B cell (primary cell): Measurements from ENCODE around the gene PITPNM3. TPM values are rescaled to one million over a fixed set of nuclear protein-coding genes. Genes with fewer than 3 reads are reported as not detected.

Experiments
- ATAC-seq: fragments of 200-7000 bp; cut with Tn5 transposase; one replicate; pipeline ENCODE4 v1.10.0; 2021; ENCODE audit warnings: low read depth, mild to moderate bottlenecking, moderate number of reproducible peaks, moderate library complexity
- CTCF ChIA-PET: fragments of 350-600 bp; sonication (Branson Sonifier 250); formaldehyde crosslinking; loops from one replicate; lab custom pipeline; 2021; ENCODE audit warnings: antibody characterized with exemption, inconsistent platforms; lab: Charles Lee
- POLR2A ChIA-PET: fragments of 350-600 bp; sonication (Branson Sonifier 250); formaldehyde crosslinking; loops from one replicate; lab custom pipeline; 2021; ENCODE audit warnings: antibody characterized with exemption; lab: Charles Lee
- DNase-seq: peaks from one replicate; pipeline ENCODE4 v3.0.0; 2013
- H2AFZ ChIP-seq: 2 replicates; pipeline ENCODE4 v1.6.1; 2012; ENCODE audit warnings: mild to moderate bottlenecking, low read depth, low read length; ENCODE audit not compliant: insufficient read depth, poor library complexity, severe bottlenecking
- H3K27ac ChIP-seq, 2 donors: 1 replicate in 1 of 2; 2 replicates in 1 of 2; pipeline ENCODE4 v1.5.1; 2012 to 2013; ENCODE audit warnings: low read length in 2 of 2, mild to moderate bottlenecking in 2 of 2, moderate library complexity in 1 of 2
- H3K27me3 ChIP-seq, 4 experiments: fragments of 200-600 bp in 1 of 4; sonication (generic) in 1 of 4; replicated peaks in 1 of 4; 1 replicate in 2 of 4; 2 replicates in 2 of 4; pipeline versions ENCODE4 v1.6.1 to v1.7.0; 2013 to 2016; ENCODE audit warnings: low read length in 3 of 4, mild to moderate bottlenecking in 2 of 4, mixed read lengths in 1 of 4, moderate library complexity in 1 of 4; ENCODE audit not compliant: insufficient read depth in 4 of 4, control insufficient read depth in 3 of 4; ENCODE audit errors: control extremely low read depth in 1 of 4
- H3K36me3 ChIP-seq, 2 experiments: replicated peaks in 1 of 2; 1 replicate in 1 of 2; 2 replicates in 1 of 2; pipeline versions ENCODE4 v1.6.1 to v1.7.1; 2013; ENCODE audit warnings: low read length in 1 of 2; ENCODE audit not compliant: insufficient read depth in 2 of 2, control insufficient read depth in 1 of 2; ENCODE audit errors: control extremely low read depth in 1 of 2, extremely low read depth in 1 of 2
- H3K4me1 ChIP-seq, 2 donors: fragments of 200-600 bp in 1 of 2; sonication (generic) in 1 of 2; 1 replicate in 1 of 2; 2 replicates in 1 of 2; pipeline versions ENCODE4 v1.5.1 to v1.6.1; 2013 to 2017; ENCODE audit warnings: low read length in 2 of 2; ENCODE audit not compliant: control insufficient read depth in 2 of 2, insufficient read depth in 2 of 2
- H3K4me2 ChIP-seq: replicated peaks from 2 replicates; pipeline ENCODE3; 2012; ENCODE audit warnings: mild to moderate bottlenecking, low read depth, low read length; ENCODE audit not compliant: poor library complexity, severe bottlenecking
- H3K4me3 ChIP-seq, 5 experiments: fragments of 200-600 bp in 1 of 5; sonication (generic) in 1 of 5; 1 replicate in 3 of 5; 2 replicates in 2 of 5; pipeline versions ENCODE4 v1.5.1 to v1.7.0; 2011 to 2016; ENCODE audit warnings: low read length in 4 of 5, mild to moderate bottlenecking in 4 of 5, low read depth in 2 of 5, control low read depth in 1 of 5, moderate library complexity in 1 of 5; ENCODE audit not compliant: insufficient read depth in 1 of 5; ENCODE audit errors: control extremely low read depth in 1 of 5, extremely low read depth in 1 of 5
- H3K79me2 ChIP-seq: fragments of 200-600 bp; sonication (generic); one replicate; pipeline ENCODE4 v1.6.0; 2016; ENCODE audit warnings: low read length; ENCODE audit not compliant: control insufficient read depth, insufficient read depth
- H3K9ac ChIP-seq: fragments of 200-600 bp; sonication (generic); 2 replicates; pipeline ENCODE4 v1.6.1; 2017; ENCODE audit warnings: mild to moderate bottlenecking, low read length, moderate library complexity
- H3K9me3 ChIP-seq, 3 donors: one replicate each; pipeline versions ENCODE4 v1.6.1 to v1.7.1; 2013; ENCODE audit warnings: low read length in 2 of 3; ENCODE audit not compliant: control insufficient read depth in 2 of 3, insufficient read depth in 1 of 3; ENCODE audit errors: control extremely low read depth in 1 of 3
- H4K20me1 ChIP-seq: 2 replicates; pipeline ENCODE4 v1.6.0; 2012; ENCODE audit warnings: mild to moderate bottlenecking, low read length; ENCODE audit not compliant: insufficient read depth, control insufficient read depth, poor library complexity, severe bottlenecking
- H3K27ac Mint-ChIP-seq: one replicate; pipeline ENCODE4 v1.8.0; 2021; ENCODE audit warnings: mixed read lengths
- H3K27me3 Mint-ChIP-seq: one replicate; pipeline ENCODE4 v1.8.0; 2021; ENCODE audit warnings: mixed read lengths
- H3K4me1 Mint-ChIP-seq: one replicate; pipeline ENCODE4 v1.8.0; 2021; ENCODE audit warnings: mixed read lengths
- H3K4me3 Mint-ChIP-seq: one replicate; pipeline ENCODE4 v1.8.0; 2021; ENCODE audit warnings: mixed read lengths
- H3K9me3 Mint-ChIP-seq: one replicate; pipeline ENCODE4 v1.8.0; 2022; ENCODE audit warnings: mixed read lengths; ENCODE audit not compliant: insufficient read depth
- EZH2 ChIP-seq: IDR thresholded peaks from 2 replicates; pipeline ENCODE4 v1.6.1; 2012; ENCODE audit warnings: borderline replicate concordance, low read depth, mild to moderate bottlenecking, moderate library complexity, low read length; ENCODE audit not compliant: insufficient read depth, poor library complexity, severe bottlenecking
- WGBS: methylation state at CpG from one replicate; pipeline ENCODE4 v1.1.5; 2013; ENCODE audit warnings: missing lambda C conversion rate; ENCODE audit not compliant: insufficient coverage; 5-methylcytosine and 5-hydroxymethylcytosine counted together
- intact Hi-C: fragments of 100-400 bp; cut with micrococcal nuclease; formaldehyde crosslinking; loops from one replicate; pipeline ENCODE4 v1.10.0; 2022
- polyA plus RNA-seq: library from polyadenylated mRNA; depleted of rRNA; stranded (reverse); fragments of >200 nt; gene quantifications from 2 replicates; pipeline ENCODE4 v1.2.3, GENCODE V29; 2012
- total RNA-seq, 2 donors: library from RNA; stranded (reverse); fragments of 120-200 nt in 1 of 2; gene quantifications; 1 replicate in 1 of 2; 2 replicates in 1 of 2; pipeline versions ENCODE4 v1.2.3 to v1.2.4, GENCODE V29; 2013 to 2022
- TF ChIP-seq, protein P1 (sequence below): fragments of 200-600 bp; IDR thresholded peaks from one replicate; pipeline ENCODE4 v1.8.0; 2022; ENCODE audit warnings: antibody characterized with exemption, mild to moderate bottlenecking

The PITPNM3 gene
- total and polyA plus RNA-seq, 2 donors (not counting 1 experiment from before 2014, with no cell fraction given), result 0.31 to 0.49 TPM

DNA sequence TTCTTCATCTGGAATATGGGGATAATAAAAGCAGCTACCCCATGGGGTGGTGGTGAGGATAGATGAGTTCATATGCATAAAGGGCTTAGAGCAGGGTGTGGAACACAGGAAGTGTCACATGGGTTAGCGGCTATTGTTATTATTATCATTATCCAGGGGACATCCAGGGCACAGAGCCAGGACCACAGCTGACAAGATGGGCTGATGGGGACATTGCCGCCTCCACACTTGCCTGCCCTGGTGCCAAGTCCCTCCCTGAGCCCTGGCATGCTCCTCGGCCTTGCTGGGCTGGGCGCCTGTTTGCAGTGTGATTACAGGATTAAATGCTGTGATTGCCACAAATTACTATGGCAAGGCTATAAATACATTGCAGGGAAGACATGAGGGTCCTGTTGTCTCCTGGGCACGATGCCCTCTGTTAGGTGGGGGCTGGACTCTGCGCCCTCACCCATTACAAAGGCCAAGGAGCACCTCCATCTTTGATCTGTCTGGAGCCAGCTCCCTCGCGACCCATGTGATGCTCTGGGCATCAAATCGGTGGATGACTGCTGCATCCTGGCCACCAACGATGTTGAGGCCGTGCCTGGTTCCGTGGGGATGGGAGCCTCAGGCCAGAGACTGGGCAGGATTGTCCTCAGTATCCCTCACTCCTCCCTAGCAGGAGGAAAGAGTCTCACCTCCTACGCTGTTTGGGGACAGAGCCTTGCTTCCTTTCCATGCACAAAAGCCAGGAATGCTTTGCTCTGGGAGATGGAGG is 68.9 kb downstream of the PITPNM3 start:
- 82% methylated on average over 10 of the region's 13 CpGs for WGBS
- Histone ChIP-seq H3K4me2 (no peak overlapping the region), H3K27ac (no peak overlapping the region), H3K4me3 (no peak overlapping the region), H3K79me2 (no peaks in the 10 kb centered on the region), H3K9me3 (no peaks in the 10 kb centered on the region), H2AFZ (no peak overlapping the region), H4K20me1 (no peaks in the 10 kb centered on the region), H3K4me1 (no peaks in the 10 kb centered on the region), H3K27me3 (peaks cover 0 to 11% (median 0%) of the 10 kb centered on the region in 4 experiments), H3K9ac (no peak overlapping the region), H3K36me3 (no peaks in the 10 kb centered on the region)
- ChIA-PET POLR2A (no interaction called here), CTCF (no interaction called here)
- no peaks in the 10 kb centered on the region for H3K9me3 Mint-ChIP-seq
- intact Hi-C loops, result no loop called here
- H3K4me1 Mint-ChIP-seq, result no peaks in the 10 kb centered on the region
- no peak for TF ChIP-seq EZH2
- TF ChIP-seq, protein P1, sequence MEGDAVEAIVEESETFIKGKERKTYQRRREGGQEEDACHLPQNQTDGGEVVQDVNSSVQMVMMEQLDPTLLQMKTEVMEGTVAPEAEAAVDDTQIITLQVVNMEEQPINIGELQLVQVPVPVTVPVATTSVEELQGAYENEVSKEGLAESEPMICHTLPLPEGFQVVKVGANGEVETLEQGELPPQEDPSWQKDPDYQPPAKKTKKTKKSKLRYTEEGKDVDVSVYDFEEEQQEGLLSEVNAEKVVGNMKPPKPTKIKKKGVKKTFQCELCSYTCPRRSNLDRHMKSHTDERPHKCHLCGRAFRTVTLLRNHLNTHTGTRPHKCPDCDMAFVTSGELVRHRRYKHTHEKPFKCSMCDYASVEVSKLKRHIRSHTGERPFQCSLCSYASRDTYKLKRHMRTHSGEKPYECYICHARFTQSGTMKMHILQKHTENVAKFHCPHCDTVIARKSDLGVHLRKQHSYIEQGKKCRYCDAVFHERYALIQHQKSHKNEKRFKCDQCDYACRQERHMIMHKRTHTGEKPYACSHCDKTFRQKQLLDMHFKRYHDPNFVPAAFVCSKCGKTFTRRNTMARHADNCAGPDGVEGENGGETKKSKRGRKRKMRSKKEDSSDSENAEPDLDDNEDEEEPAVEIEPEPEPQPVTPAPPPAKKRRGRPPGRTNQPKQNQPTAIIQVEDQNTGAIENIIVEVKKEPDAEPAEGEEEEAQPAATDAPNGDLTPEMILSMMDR, result no peak
- no peak overlapping the region for H3K4me3 Mint-ChIP-seq
- peaks cover 37% of the 10 kb centered on the region for H3K27me3 Mint-ChIP-seq
- DNase-seq (no peak), ATAC-seq (no peak)
- no peak overlapping the region for H3K27ac Mint-ChIP-seq

DNA sequence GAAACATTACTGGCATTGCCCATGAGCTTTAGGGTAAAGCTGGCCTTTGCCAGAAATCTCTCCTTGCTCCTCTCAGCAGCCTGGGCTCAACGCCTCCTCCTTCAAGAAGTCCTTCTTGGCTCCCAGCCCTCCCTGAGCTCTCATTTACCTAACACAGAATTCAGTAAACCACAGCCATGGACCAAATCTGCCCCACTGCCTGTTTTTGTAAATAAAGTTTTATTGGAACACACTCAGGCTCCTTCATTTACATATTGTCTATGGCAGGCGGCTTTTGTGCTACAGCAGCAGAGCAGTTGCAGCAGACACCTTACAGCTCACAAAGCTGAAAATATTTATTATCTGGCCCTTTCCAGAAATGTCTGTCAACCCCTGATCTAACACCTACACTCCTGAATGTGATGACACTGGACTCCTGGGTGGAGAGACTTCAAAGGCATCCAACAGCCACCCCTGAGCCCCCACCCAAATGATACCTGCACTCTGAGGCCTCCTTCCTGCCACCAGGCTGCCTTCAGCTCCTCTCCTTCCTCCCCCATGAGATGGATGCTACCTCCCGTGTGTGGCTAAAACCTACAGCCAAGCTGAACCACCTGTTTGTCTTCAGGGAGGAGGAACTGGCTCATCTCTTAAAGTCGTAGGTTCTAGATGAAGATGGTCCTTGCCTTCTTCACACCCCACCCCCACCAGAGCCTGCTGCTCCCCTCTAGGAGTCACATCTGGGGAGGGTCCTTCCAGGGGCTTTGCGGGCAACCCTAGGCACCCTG is 70.5 kb downstream of the PITPNM3 start:
- no peak overlapping the region for H2AFZ ChIP-seq
- WGBS, result 82% methylated on average over 5 of the region's 5 CpGs
- no peaks in the 10 kb centered on the region for H3K9me3 Mint-ChIP-seq
- CTCF ChIA-PET, result no interaction called here
- peaks cover 0 to 9% (median 0%) of the 10 kb centered on the region in 4 experiments for H3K27me3 ChIP-seq
- no peak overlapping the region for H3K4me2 ChIP-seq
- DNase-seq, result no peak
- H3K9me3 ChIP-seq, result no peaks in the 10 kb centered on the region
- H3K79me2 ChIP-seq, result no peaks in the 10 kb centered on the region
- POLR2A ChIA-PET, result no interaction called here
- H3K4me3 Mint-ChIP-seq, result no peak overlapping the region
- no peak for TF ChIP-seq EZH2
- TF ChIP-seq, protein P1, result no peak
- intact Hi-C loops, result no loop called here
- H3K27ac ChIP-seq, result no peak overlapping the region
- H3K4me3 ChIP-seq, result no peak overlapping the region
- no peaks in the 10 kb centered on the region for H3K4me1 Mint-ChIP-seq
- ATAC-seq, result no peak
- H3K36me3 ChIP-seq, result no peaks in the 10 kb centered on the region
- H3K27me3 Mint-ChIP-seq, result peaks cover 37% of the 10 kb centered on the region
- H3K4me1 ChIP-seq, result no peaks in the 10 kb centered on the region
- H4K20me1 ChIP-seq, result no peaks in the 10 kb centered on the region
- no peak overlapping the region for H3K9ac ChIP-seq
- no peak overlapping the region for H3K27ac Mint-ChIP-seq
